SK-MEL-5 (cell line): ENCODE data around the gene NLRP6. TPM values are rescaled to one million over a fixed set of nuclear protein-coding genes. Genes with fewer than 3 reads are reported as not detected.
"Not testable (repeated sequence)": the region's sequence is repeated elsewhere in the genome, so short reads cannot be mapped to it uniquely, and the experiment has no call there.

ENCODE experiments used
- DNase-seq: peaks from one replicate; pipeline ENCODE4 v3.0.0-alpha.2; 2016; ENCODE audit warnings: low read depth, low spot score
- in situ Hi-C: cut with HindIII; loops from 2 replicates; pipeline ENCODE4 v1.10.0; 2016; ENCODE audit warnings: low sequenced_read_pairs, high pct_unique_total_duplicates, low pct_unique_long_range_greater_than_20kb
- total RNA-seq: library from RNA; depleted of rRNA; stranded (reverse); fragments of >200 nt; shearing (Covaris generic); gene quantifications from 2 replicates; pipeline ENCODE4 v1.2.3, GENCODE V29; 2014

The NLRP6 gene
- total RNA-seq, 1 experiment from 2014 or later, result 0.11 TPM

DNA sequence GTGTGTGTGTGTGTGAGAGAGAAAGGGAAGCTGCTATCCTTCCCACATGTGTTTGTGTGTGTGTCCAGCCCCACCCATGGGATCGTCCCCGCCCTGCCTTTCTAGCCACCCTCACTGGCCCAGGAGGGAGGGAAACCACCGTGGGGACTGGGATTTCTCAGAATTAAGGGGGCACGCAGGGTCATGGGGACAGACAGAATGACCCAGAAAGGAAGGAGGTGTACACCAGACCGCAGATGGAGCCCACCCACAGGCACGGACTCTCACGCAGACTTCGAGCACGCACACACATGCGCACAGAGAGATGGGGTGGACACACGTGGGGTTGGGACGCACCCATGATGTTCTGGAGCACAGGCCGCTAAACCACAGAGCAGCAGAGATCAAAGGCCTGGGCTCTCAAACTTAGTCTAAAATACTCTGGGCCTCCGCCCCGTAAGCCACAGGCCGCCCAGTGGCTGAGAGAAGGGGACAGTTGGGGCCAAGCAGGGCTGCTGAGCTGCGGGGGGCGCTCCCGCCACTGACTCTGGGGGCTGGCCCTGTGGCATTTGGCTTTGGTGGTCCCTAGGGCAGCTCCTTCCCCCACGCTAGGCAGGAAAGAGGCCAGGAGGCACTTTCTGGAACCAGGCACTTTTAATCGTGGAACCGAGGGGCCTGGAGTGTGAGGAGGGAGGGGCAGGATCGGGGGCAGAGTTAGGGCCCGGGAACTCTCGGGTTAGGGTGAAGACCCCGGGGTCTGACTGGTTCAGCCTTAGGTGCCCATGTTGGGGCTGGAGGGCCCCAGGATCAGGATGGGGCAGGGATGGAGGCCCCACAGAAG lies 19.6 kb downstream of the NLRP6 start:
- DNase-seq, result no peak
- in situ Hi-C loops, result no loop called here

DNA sequence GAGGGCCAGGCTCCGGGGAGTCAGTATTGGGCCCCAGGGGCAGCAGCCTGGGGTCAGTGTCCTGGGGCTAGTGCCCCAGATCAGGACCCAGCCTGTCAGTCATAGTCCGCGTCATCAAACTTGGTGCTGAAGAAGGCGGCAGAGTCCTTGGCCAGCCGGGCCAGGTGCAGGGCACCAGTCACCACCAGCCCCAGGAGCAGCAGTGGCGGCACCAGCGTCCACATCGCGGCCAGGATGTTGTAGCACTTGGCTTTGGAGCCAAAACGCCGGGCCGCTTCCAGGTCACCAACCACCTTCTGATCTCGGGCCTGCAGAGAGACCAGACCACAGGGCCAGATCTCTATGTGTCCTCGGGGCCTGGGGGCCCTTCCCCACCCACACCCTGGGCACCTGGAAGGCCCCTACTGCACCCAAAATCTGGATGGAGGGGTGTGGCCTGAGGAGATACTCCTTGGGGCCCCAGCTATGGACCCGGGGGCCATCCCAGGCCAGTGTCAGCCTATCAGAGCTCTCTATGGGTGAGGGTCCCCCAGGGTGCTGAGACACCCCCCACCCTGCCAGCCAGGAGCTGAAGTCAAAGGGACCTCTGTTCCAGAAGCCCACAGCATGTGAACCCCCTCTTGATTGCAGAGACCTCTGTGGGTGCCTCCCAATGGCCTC lies 20.3 kb downstream of the NLRP6 start:
- in situ Hi-C loops, result no loop called here

DNA sequence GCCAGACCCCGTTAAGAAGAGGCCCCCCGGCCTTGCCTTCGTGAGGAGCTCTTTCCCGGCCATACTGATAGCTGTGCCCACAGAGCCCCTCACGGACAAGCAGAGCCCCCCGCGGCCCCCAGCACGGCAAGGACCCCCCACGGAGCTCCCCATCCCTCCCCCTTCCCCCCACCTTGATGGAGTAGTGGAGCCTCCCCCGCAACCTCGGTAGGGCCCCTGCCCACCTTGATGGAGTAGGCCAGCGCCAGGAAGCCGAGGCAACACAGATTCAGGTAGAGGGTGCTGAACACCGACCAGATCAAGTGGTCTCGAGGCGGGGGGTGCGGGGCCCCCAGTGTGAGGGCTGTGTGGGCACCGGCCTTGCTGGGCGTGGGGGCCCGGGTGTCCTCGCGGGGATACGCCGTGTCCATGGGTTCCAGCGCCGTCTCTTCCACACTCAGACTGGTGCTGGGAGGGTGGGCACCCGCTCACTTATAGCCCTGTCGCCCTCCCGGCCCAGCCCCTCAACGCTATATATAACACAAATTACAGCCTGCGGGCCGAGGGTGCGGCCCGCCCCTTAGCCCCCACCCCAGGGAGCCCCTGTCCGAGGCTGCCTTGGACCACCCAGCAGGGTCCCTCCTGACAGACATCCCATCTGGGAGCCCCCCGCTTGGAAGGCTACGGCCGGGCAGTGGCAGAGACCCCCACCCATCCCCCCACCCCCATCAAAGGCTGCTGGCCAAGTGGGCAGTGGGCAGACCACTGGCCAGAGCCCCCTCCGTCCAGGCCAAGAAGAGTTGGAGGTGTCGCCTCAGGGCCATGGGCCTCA lies 21.1 kb downstream of the NLRP6 start, which contains the start of gene IFITM5:
TSS of gene IFITM5 (minus strand) at position 446 of the 811 bp plus-strand sequence. CDS start at position 410, 36 bp downstream.
- DNase-seq, result no peak
- in situ Hi-C loops, result no loop called here

More for the DNA sequence above, 20.3 kb downstream of the NLRP6 start:
- no peak for DNase-seq

DNA sequence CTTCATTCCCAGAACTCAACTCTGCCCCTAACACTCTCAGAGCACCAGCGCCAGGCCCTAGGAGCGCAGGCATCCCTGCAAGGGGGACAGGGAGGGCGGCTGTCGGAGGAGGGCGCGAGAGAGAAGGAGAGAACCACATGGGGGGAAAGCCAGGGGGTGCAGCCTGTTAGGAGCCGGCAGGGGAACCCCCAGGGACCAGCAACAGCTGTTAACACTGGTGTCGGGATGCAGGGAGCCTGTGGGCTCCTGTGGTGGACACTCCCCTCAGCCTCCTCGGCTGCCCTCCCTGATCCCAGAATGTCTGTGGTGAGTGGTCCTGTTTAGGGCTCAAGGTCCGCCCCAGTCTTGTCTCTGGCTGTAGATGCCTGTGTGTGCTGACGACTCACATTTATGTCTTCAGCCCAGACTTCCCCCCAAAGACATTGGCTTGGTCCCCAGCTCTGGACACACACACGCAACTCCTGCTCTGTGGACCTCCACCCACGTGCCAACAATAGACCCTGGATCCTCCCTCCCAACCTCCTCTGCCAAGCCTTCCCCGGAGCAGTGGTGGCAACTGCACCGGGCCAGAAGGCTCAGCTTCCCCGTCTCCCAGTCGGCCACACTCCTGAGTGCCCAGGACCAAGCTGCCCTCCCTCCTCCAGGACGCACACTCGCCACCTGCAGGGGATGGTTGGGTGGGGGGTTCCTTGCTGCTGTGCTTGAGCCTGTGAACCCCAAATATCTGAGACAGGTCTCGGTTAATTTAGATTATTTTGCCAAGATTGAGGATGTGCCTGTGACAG lies 21.9 kb downstream of the NLRP6 start:
- in situ Hi-C loops, result no loop called here
- DNase-seq, result no peak

DNA sequence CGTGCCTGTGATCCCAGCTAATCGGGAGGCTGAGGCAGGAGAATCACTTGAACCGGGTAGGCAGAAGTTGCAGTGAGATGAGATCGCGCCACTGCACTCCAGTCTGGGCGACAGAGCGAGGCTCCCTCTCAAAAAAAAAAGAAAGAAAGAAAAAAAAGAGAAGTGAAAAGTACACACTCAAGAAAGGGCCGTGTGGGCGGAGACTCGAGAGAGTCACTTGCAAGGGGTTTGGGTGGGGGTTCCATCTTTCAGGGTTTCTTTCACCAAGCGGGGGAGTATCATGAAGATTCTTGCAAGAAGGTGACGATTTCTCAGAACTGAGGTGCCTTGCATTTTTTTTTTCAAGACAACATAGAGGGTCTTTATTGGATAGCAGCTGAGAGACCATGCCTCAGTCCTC lies 25.2 kb downstream of the NLRP6 start:
- in situ Hi-C loops, result no loop called here
- DNase-seq, result no peak

DNA sequence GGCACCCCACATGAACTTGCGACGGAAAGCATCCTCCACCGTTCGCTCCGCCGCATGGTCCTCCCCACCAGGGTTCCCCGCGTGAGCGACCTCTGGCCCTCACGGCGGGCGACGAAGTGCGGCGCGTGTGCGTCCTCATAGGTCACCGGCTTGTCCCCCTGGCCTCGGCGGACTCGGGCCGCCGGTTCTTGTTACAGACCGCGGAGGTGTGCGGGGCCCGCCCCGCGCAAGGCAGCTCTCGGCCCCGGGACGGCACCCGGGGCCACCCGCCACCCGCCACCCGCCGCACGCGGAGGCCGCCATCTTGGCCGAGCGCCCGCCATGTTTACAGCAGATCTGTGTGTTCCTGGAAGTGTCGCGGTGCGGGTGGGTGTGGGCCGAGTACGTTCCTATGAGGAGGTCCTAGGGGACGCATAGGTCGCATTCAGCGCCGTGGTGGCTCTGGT lies 25.9 kb downstream of the NLRP6 start:
- in situ Hi-C loops, result no loop called here
- DNase-seq, result no peak

DNA sequence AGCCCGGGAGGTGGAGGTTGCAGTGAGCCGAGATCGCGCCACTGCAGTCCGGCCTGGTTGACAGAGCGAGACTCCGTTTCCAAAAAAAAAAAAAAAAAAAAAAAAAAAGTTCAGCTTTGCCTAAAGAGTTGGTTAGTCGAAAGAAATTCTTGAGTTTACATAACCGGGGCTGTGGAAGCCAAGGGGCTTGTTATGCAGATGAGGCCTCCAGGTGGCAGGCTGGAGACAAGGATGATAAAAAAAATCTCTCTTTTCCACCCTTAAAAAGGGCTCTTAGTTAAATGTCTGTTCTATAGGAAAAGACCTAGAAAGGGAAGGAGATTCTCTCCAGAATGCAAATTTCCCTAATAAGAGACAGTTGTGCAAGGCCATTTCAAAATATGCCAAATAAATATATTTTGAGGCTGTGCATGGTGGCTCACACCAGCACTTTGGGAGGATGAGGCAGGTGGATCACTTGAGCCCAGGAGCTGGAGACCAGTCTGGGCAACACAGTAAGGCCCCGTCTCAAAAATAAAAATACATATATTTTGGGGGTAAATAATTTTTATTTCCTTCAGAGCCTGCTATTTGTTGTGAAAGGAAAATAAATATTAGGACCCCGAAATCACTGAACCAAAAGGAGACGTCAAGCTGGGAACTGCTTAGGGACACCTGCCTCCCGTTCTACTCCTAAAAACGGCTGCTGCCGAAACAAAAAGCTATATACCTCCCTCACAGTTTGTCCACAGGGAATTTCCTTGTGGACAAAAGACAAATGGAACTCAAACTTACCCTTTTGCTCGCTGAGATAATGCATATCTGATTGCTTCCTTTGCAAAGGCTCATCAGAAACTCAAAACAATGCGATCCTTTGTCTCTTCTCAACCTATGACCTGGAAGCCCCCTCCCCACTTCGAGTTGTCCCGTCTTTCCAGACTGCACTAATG lies 27.0 kb downstream of the NLRP6 start:
- in situ Hi-C loops, result no loop called here

DNA sequence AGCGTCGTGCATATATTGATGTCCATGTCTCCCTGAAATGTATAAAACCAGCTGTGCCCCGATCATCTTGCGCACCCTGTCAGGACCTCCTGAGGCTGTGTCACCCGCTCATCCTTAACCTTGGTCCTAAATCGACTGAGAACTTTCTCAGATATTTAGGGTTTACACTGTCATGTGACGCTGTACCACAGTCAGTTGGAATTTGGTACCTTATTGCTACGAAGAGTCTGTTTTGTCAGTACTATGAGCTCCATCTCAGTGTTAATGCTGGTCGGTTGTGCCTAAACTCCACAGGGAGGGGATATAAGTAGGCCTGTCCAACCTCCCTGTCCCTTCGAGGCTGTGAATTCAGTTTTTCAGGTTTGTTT lies 27.6 kb downstream of the NLRP6 start:
- DNase-seq, result no peak

More for the DNA sequence above, 27.0 kb downstream of the NLRP6 start:
- peak; percentile 73 for DNase-seq

DNA sequence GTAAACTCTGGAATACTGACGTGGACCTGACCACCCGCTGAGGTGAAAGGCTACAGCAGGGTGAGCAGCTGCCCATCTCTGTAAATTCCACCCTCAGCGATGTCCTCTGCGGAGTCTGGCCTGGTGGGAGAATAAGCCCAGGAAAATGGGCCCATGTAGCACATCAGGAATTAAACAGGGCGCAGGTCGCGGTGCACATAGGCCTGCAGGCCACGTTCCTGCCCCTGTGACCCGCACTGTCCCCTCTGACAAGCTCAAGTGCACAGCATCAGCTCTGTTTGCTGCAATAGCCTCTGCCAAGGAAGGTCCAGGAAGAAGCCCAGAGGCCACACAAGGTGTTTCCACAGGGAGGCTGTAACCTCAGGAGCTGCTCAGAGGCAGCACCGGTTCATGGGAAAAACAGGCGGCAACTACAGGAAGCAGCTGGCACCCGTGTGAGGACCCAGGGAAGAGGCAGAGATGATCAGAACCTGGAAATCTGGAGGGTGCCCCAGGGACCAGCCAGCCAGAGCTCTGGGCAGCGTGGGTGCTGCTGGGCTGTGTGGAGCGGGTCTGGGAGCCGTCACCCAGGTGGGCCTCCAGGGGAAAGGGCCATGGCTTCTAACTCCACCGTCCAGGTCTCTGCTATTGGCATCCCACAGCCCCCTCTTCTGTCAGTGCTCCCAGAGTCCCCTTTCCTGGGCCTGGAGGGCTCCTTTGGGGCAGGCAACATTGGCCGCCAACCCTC lies 28.6 kb downstream of the NLRP6 start:
- no peak for DNase-seq
- in situ Hi-C loops, result no loop called here

More for the DNA sequence above, 27.6 kb downstream of the NLRP6 start:
- in situ Hi-C loops, result no loop called here

DNA sequence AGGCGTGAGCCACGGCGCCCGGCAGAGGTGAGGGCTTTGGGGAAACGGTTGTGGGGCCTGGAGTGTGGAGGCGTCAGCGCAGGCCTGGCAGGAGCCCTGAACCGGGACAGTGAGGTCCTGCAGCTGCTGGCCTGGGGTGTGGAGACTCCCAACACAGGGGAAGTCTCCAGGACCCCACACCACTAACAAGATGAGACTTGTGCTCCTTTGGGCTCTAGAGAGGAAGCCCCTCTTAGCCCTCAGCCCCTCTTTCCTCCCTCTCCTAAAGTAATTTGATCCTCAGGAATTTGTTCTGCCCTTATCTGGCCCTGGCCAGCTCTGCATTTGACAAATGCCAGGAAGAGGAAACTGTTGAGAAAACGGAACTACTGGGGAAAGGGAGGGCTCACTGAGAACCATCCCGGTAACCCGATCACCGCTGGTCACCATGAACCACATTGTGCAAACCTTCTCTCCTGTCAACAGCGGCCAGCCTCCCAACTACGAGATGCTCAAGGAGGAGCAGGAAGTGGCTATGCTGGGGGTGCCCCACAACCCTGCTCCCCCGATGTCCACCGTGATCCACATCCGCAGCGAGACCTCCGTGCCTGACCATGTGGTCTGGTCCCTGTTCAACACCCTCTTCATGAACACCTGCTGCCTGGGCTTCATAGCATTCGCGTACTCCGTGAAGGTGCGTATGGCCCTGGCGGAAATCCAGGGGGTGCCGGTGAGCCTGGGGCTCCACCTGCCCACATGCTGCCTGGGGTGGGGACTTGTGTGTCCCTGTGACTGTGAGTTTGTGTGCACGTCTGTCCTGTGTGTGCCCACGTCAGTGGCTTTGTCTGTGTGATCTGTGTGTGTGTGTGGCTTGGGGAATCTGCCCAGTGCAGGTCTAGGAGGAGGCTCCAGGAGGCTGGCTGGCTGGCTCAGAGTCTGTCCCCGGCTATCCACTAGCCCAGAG lies 29.8 kb downstream of the NLRP6 start, which contains the start of gene IFITM2:
TSS of gene IFITM2 (plus strand) at position 51 of the 943 bp plus-strand sequence. CDS start at position 428, 377 bp downstream.
- peak; percentile 38 for DNase-seq
- in situ Hi-C loops, result not testable (repeated sequence)

DNA sequence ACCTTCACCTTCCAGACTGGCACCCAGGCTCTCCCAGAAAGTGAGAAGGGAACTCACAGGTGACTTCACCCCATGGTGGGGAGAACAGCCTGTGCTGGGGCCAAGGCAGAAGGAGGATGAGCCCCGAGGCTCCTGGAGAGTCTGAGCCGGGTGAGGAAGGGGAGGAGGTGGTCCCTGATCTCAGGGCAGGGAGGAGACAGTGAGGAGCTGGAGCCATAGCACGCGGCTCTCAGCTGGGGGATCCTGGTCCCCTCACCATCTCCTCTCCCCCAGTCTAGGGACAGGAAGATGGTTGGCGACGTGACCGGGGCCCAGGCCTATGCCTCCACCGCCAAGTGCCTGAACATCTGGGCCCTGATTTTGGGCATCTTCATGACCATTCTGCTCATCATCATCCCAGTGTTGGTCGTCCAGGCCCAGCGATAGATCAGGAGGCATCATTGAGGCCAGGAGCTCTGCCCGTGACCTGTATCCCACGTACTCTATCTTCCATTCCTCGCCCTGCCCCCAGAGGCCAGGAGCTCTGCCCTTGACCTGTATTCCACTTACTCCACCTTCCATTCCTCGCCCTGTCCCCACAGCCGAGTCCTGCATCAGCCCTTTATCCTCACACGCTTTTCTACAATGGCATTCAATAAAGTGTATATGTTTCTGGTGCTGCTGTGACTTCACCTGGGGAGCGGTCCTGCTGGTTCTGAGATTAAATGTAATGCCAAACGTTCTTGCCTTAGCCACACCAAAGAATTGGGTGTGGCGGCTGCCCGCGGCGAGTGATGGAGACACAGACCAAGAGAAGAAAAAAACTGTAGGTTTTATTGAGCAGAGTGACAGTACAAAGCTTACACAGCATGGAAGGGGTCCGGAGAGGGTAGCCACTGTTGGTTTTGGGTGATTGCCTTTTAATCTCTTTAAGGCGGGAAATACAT lies 30.8 kb downstream of the NLRP6 start:
- not testable (repeated sequence) for DNase-seq

DNA sequence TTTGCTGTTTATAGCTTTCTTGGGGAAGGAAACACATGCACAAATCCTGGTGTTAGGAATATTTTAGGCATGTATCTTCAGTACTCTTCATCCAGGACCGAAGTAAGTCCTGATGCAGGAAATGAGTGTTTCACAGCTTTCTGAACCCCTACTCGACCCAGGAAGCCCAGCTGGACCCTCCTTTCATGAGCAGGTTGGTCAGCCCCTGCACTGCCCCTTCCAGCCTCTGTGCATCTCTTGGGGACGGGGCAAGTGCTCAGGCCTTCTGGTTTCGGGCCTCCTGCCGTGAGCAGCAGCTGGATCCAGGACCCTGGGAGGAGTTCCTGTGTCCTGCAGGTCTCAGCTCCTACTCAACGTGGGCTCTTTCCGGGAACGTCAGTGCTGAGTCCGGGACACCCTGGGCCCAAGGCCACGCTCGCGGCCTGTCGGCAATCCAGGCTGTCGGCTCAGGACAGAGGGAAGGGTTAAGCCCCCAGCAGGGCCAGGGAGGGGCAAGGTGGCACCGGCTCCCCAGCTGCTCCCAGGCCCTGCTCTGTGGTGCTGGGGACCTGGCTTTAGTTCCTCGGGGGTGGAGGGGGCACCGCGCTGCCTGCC lies 31.9 kb downstream of the NLRP6 start:
- DNase-seq, in situ Hi-C loops: not testable (repeated sequence)

More for the DNA sequence above, 30.8 kb downstream of the NLRP6 start:
- in situ Hi-C loops, result not testable (repeated sequence)

DNA sequence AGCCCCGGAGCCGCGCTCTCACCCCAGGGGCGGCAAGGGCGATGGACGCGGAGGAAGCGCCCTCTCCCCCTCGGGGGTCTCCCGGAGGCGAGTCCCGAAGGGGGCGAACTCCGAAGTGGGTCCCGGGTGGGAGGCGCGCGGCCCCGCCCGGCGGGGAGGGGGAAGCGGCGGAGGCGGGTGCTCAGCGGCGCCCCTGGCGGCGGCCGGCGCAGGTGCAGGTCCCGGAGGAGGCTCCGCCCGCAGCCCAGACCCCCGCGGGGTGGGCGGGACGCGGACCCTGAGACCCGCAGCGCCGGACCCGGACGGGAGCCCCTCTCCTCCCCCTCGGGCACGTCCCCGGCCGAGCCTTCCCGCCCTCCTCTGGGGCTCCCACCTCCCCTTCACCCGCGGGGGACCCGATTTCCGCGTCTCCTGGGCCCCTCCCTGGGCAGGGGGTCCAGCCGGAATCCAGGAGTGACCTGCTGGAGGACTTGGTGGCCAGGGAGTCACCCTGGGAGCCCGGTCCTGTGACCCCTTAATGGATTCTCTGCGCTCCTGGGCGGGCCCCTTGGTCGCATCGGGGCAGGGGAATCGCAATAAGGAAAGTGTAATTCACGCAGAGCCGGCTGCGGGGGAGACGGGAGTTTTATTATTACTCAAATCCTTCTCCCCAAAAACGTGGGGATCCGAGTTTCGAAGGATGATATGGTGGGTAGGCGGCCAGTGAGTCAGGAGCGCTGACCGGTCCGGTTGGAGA lies 33.0 kb downstream of the NLRP6 start:
- in situ Hi-C loops, DNase-seq: not testable (repeated sequence)
